ENCODE data around the gene SHC2.
"Not testable (repeated sequence)": the region's sequence is repeated elsewhere in the genome, so short reads cannot be mapped to it uniquely, and the experiment has no call there.

Gene SHC2

GRCh38 chr19:387777-388176 is 73.1 kb downstream of the SHC2 start:
- DNase-seq: no peak

GRCh38 chr19:386632-387301 is 74.1 kb downstream of the SHC2 start:
- not testable (repeated sequence) for DNase-seq

- DNase-seq: not testable (repeated sequence)
These were observed 74.6 kb downstream of the SHC2 start for GRCh38 chr19:386189-386588.

- DNase-seq: no peak
These were observed 76.0 kb downstream of the SHC2 start for GRCh38 chr19:384799-385169.

GRCh38 chr19:383922-384798 is 76.7 kb downstream of the SHC2 start:
- DNase-seq: no peak

- DNase-seq: no peak
These were observed 77.8 kb downstream of the SHC2 start for GRCh38 chr19:383040-383439.

- not testable (repeated sequence) for DNase-seq
These were observed 78.3 kb downstream of the SHC2 start for GRCh38 chr19:382578-382977.

- not testable (repeated sequence) for DNase-seq
These were observed 78.9 kb downstream of the SHC2 start for GRCh38 chr19:381901-382300.

- DNase-seq: not testable (repeated sequence)
These were observed 80.1 kb downstream of the SHC2 start for GRCh38 chr19:380618-381219.

GRCh38 chr19:379796-380195 is 81.0 kb downstream of the SHC2 start:
- DNase-seq: no peak

GRCh38 chr19:378706-379105 is 82.1 kb downstream of the SHC2 start:
- no peak for DNase-seq

GRCh38 chr19:377801-378581 is 82.8 kb downstream of the SHC2 start:
- DNase-seq: no peak

- DNase-seq: no peak
These were observed 84.7 kb downstream of the SHC2 start for GRCh38 chr19:376111-376470.

GRCh38 chr19:375395-376110 is 85.3 kb downstream of the SHC2 start:
- no peak for DNase-seq

GRCh38 chr19:374886-375235 is 86.0 kb downstream of the SHC2 start:
- no peak for DNase-seq

- no peak for DNase-seq
These were observed 86.5 kb downstream of the SHC2 start for GRCh38 chr19:374183-374885.

- no peak for DNase-seq
These were observed 87.2 kb downstream of the SHC2 start for GRCh38 chr19:373391-374182.

GRCh38 chr19:372306-372890 is 88.4 kb downstream of the SHC2 start:
- DNase-seq: no peak

- no peak for DNase-seq
These were observed 89.2 kb downstream of the SHC2 start for GRCh38 chr19:371501-372168.
